Astrocyte (in vitro differentiated cells and primary cell): Measurements from ENCODE around the gene TRMT112. TPM values are rescaled to one million over a fixed set of nuclear protein-coding genes. Genes with fewer than 3 reads are reported as not detected.
A peak's percentile ranks its signal among the peaks of the same experiment; 100 is the strongest.

Experiments
- DNase-seq: peaks from one replicate; pipeline ENCODE4 v3.0.0-alpha.2; 2010; ENCODE audit warnings: low read depth
- FAIRE-seq: peaks from 2 replicates; lab custom pipeline; 2011; peaks lifted over from hg19 to GRCh38; lab: Jason Lieb, UNC
- H2AFZ ChIP-seq: 2 replicates; pipeline ENCODE4 v1.6.0; 2012; ENCODE audit warnings: low read depth, low read length, inconsistent platforms
- H3K27ac ChIP-seq: 2 replicates; pipeline ENCODE4 v1.5.1; 2011; ENCODE audit warnings: low read depth, low read length, inconsistent platforms
- H3K27me3 ChIP-seq: 2 replicates; pipeline ENCODE4 v1.6.0; 2011; ENCODE audit warnings: low read length, inconsistent platforms; ENCODE audit not compliant: insufficient read depth
- H3K36me3 ChIP-seq: 2 replicates; pipeline ENCODE4 v1.5.1; 2011; ENCODE audit warnings: low read length, inconsistent platforms; ENCODE audit not compliant: insufficient read depth
- H3K4me1 ChIP-seq: 2 replicates; pipeline ENCODE4 v1.5.1; 2011; ENCODE audit warnings: low read length, inconsistent platforms; ENCODE audit not compliant: insufficient read depth
- H3K4me2 ChIP-seq: 2 replicates; pipeline ENCODE4 v1.6.0; 2012; ENCODE audit warnings: low read length, inconsistent platforms
- H3K4me3 ChIP-seq: 2 replicates; pipeline ENCODE4 v1.5.1; 2011; ENCODE audit warnings: low read depth, mild to moderate bottlenecking, low read length, inconsistent platforms; ENCODE audit not compliant: insufficient read depth
- H3K79me2 ChIP-seq: 2 replicates; pipeline ENCODE4 v1.6.0; 2012; ENCODE audit warnings: mild to moderate bottlenecking, low read length, inconsistent platforms; ENCODE audit not compliant: insufficient read depth
- H3K9ac ChIP-seq: 2 replicates; pipeline ENCODE4 v1.6.0; 2012; ENCODE audit warnings: mild to moderate bottlenecking, low read length, inconsistent platforms
- H3K9me3 ChIP-seq: 2 replicates; pipeline ENCODE4 v1.5.1; 2012; ENCODE audit warnings: low read depth, mild to moderate bottlenecking, low read length, inconsistent platforms; ENCODE audit not compliant: insufficient read depth
- H4K20me1 ChIP-seq: 2 replicates; pipeline ENCODE4 v1.6.0; 2012; ENCODE audit warnings: low read length, inconsistent platforms; ENCODE audit not compliant: insufficient read depth
- H3K27ac Mint-ChIP-seq: one replicate; pipeline ENCODE4 v1.8.0; 2021; ENCODE audit warnings: mild to moderate bottlenecking, mixed read lengths; ENCODE audit not compliant: unreplicated experiment
- H3K27me3 Mint-ChIP-seq: one replicate; pipeline ENCODE4 v1.8.0; 2021; ENCODE audit warnings: low read depth, mixed read lengths; ENCODE audit not compliant: unreplicated experiment
- H3K36me3 Mint-ChIP-seq: one replicate; pipeline ENCODE4 v1.8.0; 2021; ENCODE audit warnings: low read depth, mixed read lengths; ENCODE audit not compliant: unreplicated experiment
- H3K4me1 Mint-ChIP-seq: one replicate; pipeline ENCODE4 v1.8.0; 2021; ENCODE audit warnings: low read depth, mixed read lengths; ENCODE audit not compliant: unreplicated experiment
- H3K4me3 Mint-ChIP-seq: one replicate; pipeline ENCODE4 v1.8.0; 2021; ENCODE audit warnings: mild to moderate bottlenecking, moderate library complexity, mixed read lengths; ENCODE audit not compliant: unreplicated experiment
- H3K9me3 Mint-ChIP-seq: one replicate; pipeline ENCODE4 v1.8.0; 2021; ENCODE audit warnings: mild to moderate bottlenecking, mixed read lengths; ENCODE audit not compliant: unreplicated experiment
- EZH2 ChIP-seq: IDR thresholded peaks from 2 replicates; pipeline ENCODE4 v1.6.1; 2012; ENCODE audit warnings: mild to moderate bottlenecking, low read length, inconsistent platforms; ENCODE audit not compliant: insufficient read depth
- total RNA-seq: library from RNA; stranded (reverse); gene quantifications from 2 replicates; pipeline ENCODE4 v1.2.1, GENCODE V29; 2021
- TF ChIP-seq, protein P1 (sequence below): IDR thresholded peaks from 2 replicates; pipeline ENCODE4 v1.5.1; 2011; ENCODE audit warnings: low read depth, mild to moderate bottlenecking, inconsistent platforms, low read length, moderate library complexity; ENCODE audit not compliant: insufficient read depth

TRMT112 gene
- total RNA-seq, 1 donor from 2014 or later, result 146 TPM

DNA sequence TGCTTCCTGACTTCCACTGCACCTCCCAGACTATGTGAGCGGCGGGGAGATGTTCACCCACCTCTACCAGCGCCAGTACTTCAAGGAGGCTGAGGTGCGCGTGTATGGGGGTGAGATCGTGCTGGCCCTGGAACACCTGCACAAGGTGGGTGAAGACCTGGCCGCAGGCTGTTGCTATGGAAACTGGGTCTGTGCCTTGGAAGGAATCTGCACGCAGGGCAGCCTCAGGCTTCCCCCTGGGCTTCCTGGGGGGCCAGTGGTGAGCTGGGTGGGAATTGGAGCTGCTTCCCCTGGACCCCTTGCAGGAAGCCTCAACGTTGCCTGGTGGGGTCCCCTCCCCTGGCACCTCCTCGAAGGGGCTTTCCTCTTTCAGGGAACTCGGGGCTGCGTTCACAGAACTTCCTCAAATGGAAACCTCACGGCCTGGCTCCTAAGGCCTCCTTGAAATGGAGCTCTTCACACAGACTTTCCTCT lies 43.1 kb upstream of the TRMT112 start:
- FAIRE-seq, result no peak
- Mint-ChIP-seq H3K36me3 (peaks cover 10% of the 10 kb centered on the region), H3K4me1 (peaks cover 11% of the 10 kb centered on the region), H3K9me3 (no peaks in the 10 kb centered on the region), H3K27ac (no peak overlapping the region), H3K27me3 (no peaks in the 10 kb centered on the region), H3K4me3 (peak overlapping the region; percentile 92)
- Histone ChIP-seq H3K4me3 (peak overlapping the region; percentile 70), H3K9me3 (no peaks in the 10 kb centered on the region), H3K36me3 (peaks cover 23% of the 10 kb centered on the region), H3K4me1 (peaks cover 27% of the 10 kb centered on the region), H2AFZ (no peak overlapping the region), H3K9ac (no peak overlapping the region), H3K27ac (no peak overlapping the region), H3K79me2 (peaks cover 23% of the 10 kb centered on the region), H3K4me2 (peak overlapping the region; percentile 100), H3K27me3 (no peaks in the 10 kb centered on the region), H4K20me1 (peaks cover 24% of the 10 kb centered on the region)
- DNase-seq, result no peak
- TF ChIP-seq, protein P1, sequence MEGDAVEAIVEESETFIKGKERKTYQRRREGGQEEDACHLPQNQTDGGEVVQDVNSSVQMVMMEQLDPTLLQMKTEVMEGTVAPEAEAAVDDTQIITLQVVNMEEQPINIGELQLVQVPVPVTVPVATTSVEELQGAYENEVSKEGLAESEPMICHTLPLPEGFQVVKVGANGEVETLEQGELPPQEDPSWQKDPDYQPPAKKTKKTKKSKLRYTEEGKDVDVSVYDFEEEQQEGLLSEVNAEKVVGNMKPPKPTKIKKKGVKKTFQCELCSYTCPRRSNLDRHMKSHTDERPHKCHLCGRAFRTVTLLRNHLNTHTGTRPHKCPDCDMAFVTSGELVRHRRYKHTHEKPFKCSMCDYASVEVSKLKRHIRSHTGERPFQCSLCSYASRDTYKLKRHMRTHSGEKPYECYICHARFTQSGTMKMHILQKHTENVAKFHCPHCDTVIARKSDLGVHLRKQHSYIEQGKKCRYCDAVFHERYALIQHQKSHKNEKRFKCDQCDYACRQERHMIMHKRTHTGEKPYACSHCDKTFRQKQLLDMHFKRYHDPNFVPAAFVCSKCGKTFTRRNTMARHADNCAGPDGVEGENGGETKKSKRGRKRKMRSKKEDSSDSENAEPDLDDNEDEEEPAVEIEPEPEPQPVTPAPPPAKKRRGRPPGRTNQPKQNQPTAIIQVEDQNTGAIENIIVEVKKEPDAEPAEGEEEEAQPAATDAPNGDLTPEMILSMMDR, result no peak
- no peak for TF ChIP-seq EZH2

DNA sequence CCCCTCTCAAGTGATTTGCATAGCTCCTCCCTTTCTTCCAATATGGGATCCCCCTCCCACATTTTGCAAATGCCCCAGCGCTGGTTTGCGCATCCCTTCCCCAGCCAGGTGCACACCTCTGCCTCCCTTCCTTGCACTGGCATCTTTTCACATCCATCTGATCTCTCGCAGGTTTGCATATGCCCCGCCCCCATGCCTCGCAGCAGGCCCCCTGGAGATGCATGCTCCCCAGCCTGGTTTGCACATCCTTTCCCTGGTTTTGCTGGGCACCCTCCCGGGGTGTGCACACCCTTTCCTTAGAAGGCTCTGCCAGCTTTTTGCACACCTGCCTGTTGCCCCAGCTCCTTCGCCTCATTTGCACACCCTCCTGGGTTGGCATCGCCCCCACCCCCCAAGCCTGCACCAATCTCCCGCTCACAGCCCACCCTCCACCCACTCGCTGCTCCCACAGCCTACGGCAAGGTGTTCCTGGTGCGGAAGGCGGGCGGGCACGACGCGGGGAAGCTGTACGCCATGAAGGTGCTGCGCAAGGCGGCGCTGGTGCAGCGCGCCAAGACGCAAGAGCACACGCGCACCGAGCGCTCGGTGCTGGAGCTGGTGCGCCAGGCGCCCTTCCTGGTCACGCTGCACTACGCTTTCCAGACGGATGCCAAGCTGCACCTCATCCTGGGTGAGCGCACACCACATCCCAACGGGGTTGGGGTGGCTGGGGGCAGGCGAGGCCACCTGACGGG lies 42.5 kb upstream of the TRMT112 start:
- H3K9ac ChIP-seq, result peak overlapping the region; percentile 88
- H3K27me3 Mint-ChIP-seq, result no peaks in the 10 kb centered on the region
- peaks cover 23% of the 10 kb centered on the region for H3K79me2 ChIP-seq
- H4K20me1 ChIP-seq, result peaks cover 22% of the 10 kb centered on the region
- H3K4me2 ChIP-seq, result peak overlapping the region; percentile 100
- peaks cover 22% of the 10 kb centered on the region for H3K36me3 ChIP-seq
- no peaks in the 10 kb centered on the region for H3K9me3 Mint-ChIP-seq
- no peak for TF ChIP-seq EZH2
- TF ChIP-seq, protein P1, result no peak
- H3K9me3 ChIP-seq, result no peaks in the 10 kb centered on the region
- no peak for DNase-seq
- H3K4me1 Mint-ChIP-seq, result peaks cover 11% of the 10 kb centered on the region
- peaks cover 33% of the 10 kb centered on the region for H3K4me1 ChIP-seq
- H3K4me3 ChIP-seq, result peak overlapping the region; percentile 70
- peak overlapping the region; percentile 99 for H2AFZ ChIP-seq
- H3K27ac Mint-ChIP-seq, result peak overlapping the region; percentile 69
- no peaks in the 10 kb centered on the region for H3K27me3 ChIP-seq
- no peak for FAIRE-seq
- H3K36me3 Mint-ChIP-seq, result peaks cover 8% of the 10 kb centered on the region
- peak overlapping the region; percentile 92 for H3K4me3 Mint-ChIP-seq
- H3K27ac ChIP-seq, result no peak overlapping the region
